ENCODE measurements around the gene DBN1.

Gene DBN1

GRCh38 chr5:177496070-177496726 is 22.8 kb upstream of the DBN1 start:
- no peaks in the 10 kb centered on the region for H3K9me3 ChIP-seq (ENCODE audit: control insufficient read depth in 1 of 2, low read length in 2 of 2)
- H3K27me3 ChIP-seq (ENCODE audit: low read depth, low read length), result no peaks in the 10 kb centered on the region
- H3K27ac ChIP-seq (ENCODE audit: low read length), result peak overlapping the region; percentile 90
- peaks cover 4 to 30% of the 10 kb centered on the region in 2 donors for H3K36me3 ChIP-seq (ENCODE audit: control insufficient read depth in 1 of 2, insufficient read depth in 2 of 2, low read length in 2 of 2)
- peak overlapping the region; percentile 62 to 88 for H3K4me3 ChIP-seq (ENCODE audit: low read depth in 1 of 2, low read length in 2 of 2)
- H3K4me1 ChIP-seq (ENCODE audit: control insufficient read depth in 1 of 2, insufficient read depth in 2 of 2, low read length in 2 of 2), result peaks cover 23 to 69% of the 10 kb centered on the region in 2 donors

- Histone ChIP-seq H3K9me3 (ENCODE audit: control insufficient read depth in 1 of 2, low read length in 2 of 2) (no peaks in the 10 kb centered on the region), H3K4me3 (ENCODE audit: low read depth in 1 of 2, low read length in 2 of 2) (peak overlapping the region; percentile 62 to 88), H3K27ac (ENCODE audit: low read length) (peak overlapping the region; percentile 90), H3K27me3 (ENCODE audit: low read depth, low read length) (no peaks in the 10 kb centered on the region), H3K36me3 (ENCODE audit: control insufficient read depth in 1 of 2, insufficient read depth in 2 of 2, low read length in 2 of 2) (peaks cover 4 to 38% of the 10 kb centered on the region in 2 donors), H3K4me1 (ENCODE audit: control insufficient read depth in 1 of 2, insufficient read depth in 2 of 2, low read length in 2 of 2) (peaks cover 19 to 69% of the 10 kb centered on the region in 2 donors)
These were observed 22.0 kb upstream of the DBN1 start for GRCh38 chr5:177495243-177496060.

- H3K27ac ChIP-seq (ENCODE audit: low read length), result peak overlapping the region; percentile 90
- peak overlapping the region; percentile 21 to 88 for H3K4me3 ChIP-seq (ENCODE audit: low read depth in 1 of 2, low read length in 2 of 2)
- no peaks in the 10 kb centered on the region for H3K27me3 ChIP-seq (ENCODE audit: low read depth, low read length)
- H3K9me3 ChIP-seq (ENCODE audit: control insufficient read depth in 1 of 2, low read length in 2 of 2), result no peaks in the 10 kb centered on the region
- H3K4me1 ChIP-seq (ENCODE audit: control insufficient read depth in 1 of 2, insufficient read depth in 2 of 2, low read length in 2 of 2), result peaks cover 19 to 76% of the 10 kb centered on the region in 2 donors
- peaks cover 8 to 46% of the 10 kb centered on the region in 2 donors for H3K36me3 ChIP-seq (ENCODE audit: control insufficient read depth in 1 of 2, insufficient read depth in 2 of 2, low read length in 2 of 2)
These were observed 21.1 kb upstream of the DBN1 start for GRCh38 chr5:177494346-177495195.

- Histone ChIP-seq H3K36me3 (ENCODE audit: control insufficient read depth in 1 of 2, insufficient read depth in 2 of 2, low read length in 2 of 2) (peaks cover 10 to 53% of the 10 kb centered on the region in 2 donors), H3K27ac (ENCODE audit: low read length) (peak overlapping the region; percentile 90), H3K4me3 (ENCODE audit: low read depth in 1 of 2, low read length in 2 of 2) (peak overlapping the region; percentile 4 to 88), H3K9me3 (ENCODE audit: control insufficient read depth in 1 of 2, low read length in 2 of 2) (no peaks in the 10 kb centered on the region), H3K4me1 (ENCODE audit: control insufficient read depth in 1 of 2, insufficient read depth in 2 of 2, low read length in 2 of 2) (peaks cover 19 to 83% of the 10 kb centered on the region in 2 donors), H3K27me3 (ENCODE audit: low read depth, low read length) (no peaks in the 10 kb centered on the region)
These were observed 20.4 kb upstream of the DBN1 start for GRCh38 chr5:177493795-177494345.

GRCh38 chr5:177492841-177493240 is 19.4 kb upstream of the DBN1 start:
- peaks cover 12 to 63% of the 10 kb centered on the region in 2 donors for H3K36me3 ChIP-seq (ENCODE audit: control insufficient read depth in 1 of 2, insufficient read depth in 2 of 2, low read length in 2 of 2)
- peak overlapping the region; percentile 4 to 88 for H3K4me3 ChIP-seq (ENCODE audit: low read depth in 1 of 2, low read length in 2 of 2)
- H3K9me3 ChIP-seq (ENCODE audit: control insufficient read depth in 1 of 2, low read length in 2 of 2), result no peaks in the 10 kb centered on the region
- H3K27me3 ChIP-seq (ENCODE audit: low read depth, low read length), result no peaks in the 10 kb centered on the region
- peaks cover 19 to 85% of the 10 kb centered on the region in 2 donors for H3K4me1 ChIP-seq (ENCODE audit: control insufficient read depth in 1 of 2, insufficient read depth in 2 of 2, low read length in 2 of 2)
- H3K27ac ChIP-seq (ENCODE audit: low read length), result peak overlapping the region; percentile 90

- H3K4me3 ChIP-seq (ENCODE audit: low read depth in 1 of 2, low read length in 2 of 2), result peak overlapping the region in 1 of 2 donors; percentile 32
- H3K36me3 ChIP-seq (ENCODE audit: control insufficient read depth in 1 of 2, insufficient read depth in 2 of 2, low read length in 2 of 2), result peaks cover 17 to 69% of the 10 kb centered on the region in 2 donors
These were observed 18.7 kb upstream of the DBN1 start for GRCh38 chr5:177491983-177492746.

GRCh38 chr5:177491429-177491945 is 18.1 kb upstream of the DBN1 start:
- H3K9me3 ChIP-seq (ENCODE audit: control insufficient read depth in 1 of 2, low read length in 2 of 2), result no peaks in the 10 kb centered on the region
- no peaks in the 10 kb centered on the region for H3K27me3 ChIP-seq (ENCODE audit: low read depth, low read length)
- H3K4me3 ChIP-seq (ENCODE audit: low read depth in 1 of 2, low read length in 2 of 2), result no peak overlapping the region
- H3K27ac ChIP-seq (ENCODE audit: low read length), result no peak overlapping the region
- H3K36me3 ChIP-seq (ENCODE audit: control insufficient read depth in 1 of 2, insufficient read depth in 2 of 2, low read length in 2 of 2), result peaks cover 18 to 72% of the 10 kb centered on the region in 2 donors
- H3K4me1 ChIP-seq (ENCODE audit: control insufficient read depth in 1 of 2, insufficient read depth in 2 of 2, low read length in 2 of 2), result peaks cover 19 to 83% of the 10 kb centered on the region in 2 donors

More at GRCh38 chr5:177491983-177492746, 18.7 kb upstream of the DBN1 start:
- peaks cover 19 to 84% of the 10 kb centered on the region in 2 donors for H3K4me1 ChIP-seq (ENCODE audit: control insufficient read depth in 1 of 2, insufficient read depth in 2 of 2, low read length in 2 of 2)
- H3K27ac ChIP-seq (ENCODE audit: low read length), result no peak overlapping the region
- no peaks in the 10 kb centered on the region for H3K27me3 ChIP-seq (ENCODE audit: low read depth, low read length)
- no peaks in the 10 kb centered on the region for H3K9me3 ChIP-seq (ENCODE audit: control insufficient read depth in 1 of 2, low read length in 2 of 2)

GRCh38 chr5:177490992-177491391 is 17.6 kb upstream of the DBN1 start:
- Histone ChIP-seq H3K9me3 (ENCODE audit: control insufficient read depth in 1 of 2, low read length in 2 of 2) (no peaks in the 10 kb centered on the region), H3K27me3 (ENCODE audit: low read depth, low read length) (no peaks in the 10 kb centered on the region), H3K4me3 (ENCODE audit: low read depth in 1 of 2, low read length in 2 of 2) (no peak overlapping the region), H3K4me1 (ENCODE audit: control insufficient read depth in 1 of 2, insufficient read depth in 2 of 2, low read length in 2 of 2) (peaks cover 19 to 83% of the 10 kb centered on the region in 2 donors), H3K27ac (ENCODE audit: low read length) (no peak overlapping the region), H3K36me3 (ENCODE audit: control insufficient read depth in 1 of 2, insufficient read depth in 2 of 2, low read length in 2 of 2) (peaks cover 23 to 76% of the 10 kb centered on the region in 2 donors)

- no peaks in the 10 kb centered on the region for H3K9me3 ChIP-seq (ENCODE audit: control insufficient read depth in 1 of 2, low read length in 2 of 2)
- H3K4me1 ChIP-seq (ENCODE audit: control insufficient read depth in 1 of 2, insufficient read depth in 2 of 2, low read length in 2 of 2), result peaks cover 19 to 81% of the 10 kb centered on the region in 2 donors
- peak overlapping the region in 1 of 2 donors; percentile 19 for H3K4me3 ChIP-seq (ENCODE audit: low read depth in 1 of 2, low read length in 2 of 2)
- H3K36me3 ChIP-seq (ENCODE audit: control insufficient read depth in 1 of 2, insufficient read depth in 2 of 2, low read length in 2 of 2), result peaks cover 23 to 80% of the 10 kb centered on the region in 2 donors
- H3K27ac ChIP-seq (ENCODE audit: low read length), result no peak overlapping the region
- no peaks in the 10 kb centered on the region for H3K27me3 ChIP-seq (ENCODE audit: low read depth, low read length)
These were observed 17.0 kb upstream of the DBN1 start for GRCh38 chr5:177490311-177490991.

Measured in muscle layer of duodenum (tissue), 2 donors.